Esophagus mucosa (tissue), 1 donor: ENCODE data around the gene MARK2. TPM values are rescaled to one million over a fixed set of nuclear protein-coding genes. Genes with fewer than 3 reads are reported as not detected.

Experiments
- ATAC-seq: fragments of 200-7000 bp; cut with Tn5 transposase; one replicate; pipeline ENCODE4 v1.9.1; 2020
- total RNA-seq: library from RNA; stranded (reverse); gene quantifications from one replicate; pipeline ENCODE4 v1.2.4, GENCODE V29; 2023
- donor health status: DM: yes; HTN: yes; CAD: no.

MARK2 gene
- total RNA-seq, 1 donor from 2014 or later: 70.6 TPM

DNA sequence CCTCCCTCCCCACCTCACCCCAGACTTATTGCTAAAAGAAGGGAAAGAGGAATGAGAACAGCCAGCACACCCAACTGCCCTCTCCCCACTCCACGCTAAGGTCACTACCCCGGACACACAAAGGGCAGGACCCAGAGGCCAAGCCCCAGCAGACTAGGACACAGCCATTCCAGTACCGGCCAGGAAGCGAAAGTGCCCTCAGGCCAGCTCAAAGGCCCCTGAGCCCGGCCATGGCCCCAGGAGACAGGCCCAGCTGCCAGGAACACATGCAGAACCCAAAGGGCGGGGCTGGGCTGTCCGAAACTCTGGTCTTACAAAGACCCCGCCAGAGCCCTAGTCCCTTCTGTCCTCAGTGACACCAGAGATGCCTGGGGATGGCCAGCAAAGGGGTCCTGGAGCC is 72.5 kb downstream of the MARK2 start:
- no peak for ATAC-seq

GRCh38 chr11:63911876-63912275 is 73.0 kb downstream of the MARK2 start:
- ATAC-seq: no peak

GRCh38 chr11:63912678-63913077 is 73.8 kb downstream of the MARK2 start:
- no peak for ATAC-seq

- ATAC-seq: no peak
Observed at GRCh38 chr11:63913866-63914830, 75.2 kb downstream of the MARK2 start.

GRCh38 chr11:63914896-63915691 is 76.2 kb downstream of the MARK2 start:
- no peak for ATAC-seq

- ATAC-seq: peak; percentile 2
Observed at GRCh38 chr11:63915961-63916836, 77.3 kb downstream of the MARK2 start.

GRCh38 chr11:63916837-63917691 is 78.2 kb downstream of the MARK2 start, which contains the start of gene RCOR2:
TSS of gene RCOR2 (minus strand) at chr11:63917164. CDS start at chr11:63916456, 708 bp downstream.
- peak; percentile 47 for ATAC-seq

- peak; percentile 13 for ATAC-seq
Observed at GRCh38 chr11:63917692-63918506, 79.0 kb downstream of the MARK2 start.

DNA sequence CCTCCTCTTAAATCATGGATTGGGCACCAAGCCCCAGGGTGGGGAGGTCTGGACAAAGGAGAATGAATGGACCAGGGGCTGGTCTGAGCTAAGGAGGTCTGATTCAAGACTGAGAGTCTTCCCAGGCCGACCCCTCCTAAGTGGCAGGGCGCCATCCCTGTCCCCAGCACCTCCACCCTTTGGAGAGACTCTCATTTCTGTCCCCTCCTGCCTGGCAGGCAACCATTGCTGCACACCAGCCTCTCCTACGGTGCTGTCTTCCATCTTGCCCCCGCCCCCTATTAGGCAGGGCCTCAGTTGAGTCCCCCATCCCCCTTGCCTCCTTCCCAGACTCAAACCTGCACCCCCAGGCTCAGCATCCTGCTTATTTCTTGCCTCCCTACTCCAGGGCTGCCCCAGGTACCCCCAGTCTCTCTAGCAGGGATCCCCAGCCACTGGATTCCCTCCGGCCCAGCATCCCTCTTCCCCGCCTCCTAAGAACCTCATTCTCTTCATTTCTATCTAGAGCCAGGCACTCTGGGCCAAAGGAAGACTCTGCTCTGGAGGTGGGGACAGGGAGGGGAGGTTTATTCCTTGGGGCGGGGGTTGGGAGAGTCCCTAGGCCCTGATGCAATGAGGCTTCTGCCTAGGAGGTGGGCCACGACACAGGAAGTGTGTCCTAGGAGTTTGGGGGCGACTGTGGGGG is 79.7 kb downstream of the MARK2 start:
- no peak for ATAC-seq

DNA sequence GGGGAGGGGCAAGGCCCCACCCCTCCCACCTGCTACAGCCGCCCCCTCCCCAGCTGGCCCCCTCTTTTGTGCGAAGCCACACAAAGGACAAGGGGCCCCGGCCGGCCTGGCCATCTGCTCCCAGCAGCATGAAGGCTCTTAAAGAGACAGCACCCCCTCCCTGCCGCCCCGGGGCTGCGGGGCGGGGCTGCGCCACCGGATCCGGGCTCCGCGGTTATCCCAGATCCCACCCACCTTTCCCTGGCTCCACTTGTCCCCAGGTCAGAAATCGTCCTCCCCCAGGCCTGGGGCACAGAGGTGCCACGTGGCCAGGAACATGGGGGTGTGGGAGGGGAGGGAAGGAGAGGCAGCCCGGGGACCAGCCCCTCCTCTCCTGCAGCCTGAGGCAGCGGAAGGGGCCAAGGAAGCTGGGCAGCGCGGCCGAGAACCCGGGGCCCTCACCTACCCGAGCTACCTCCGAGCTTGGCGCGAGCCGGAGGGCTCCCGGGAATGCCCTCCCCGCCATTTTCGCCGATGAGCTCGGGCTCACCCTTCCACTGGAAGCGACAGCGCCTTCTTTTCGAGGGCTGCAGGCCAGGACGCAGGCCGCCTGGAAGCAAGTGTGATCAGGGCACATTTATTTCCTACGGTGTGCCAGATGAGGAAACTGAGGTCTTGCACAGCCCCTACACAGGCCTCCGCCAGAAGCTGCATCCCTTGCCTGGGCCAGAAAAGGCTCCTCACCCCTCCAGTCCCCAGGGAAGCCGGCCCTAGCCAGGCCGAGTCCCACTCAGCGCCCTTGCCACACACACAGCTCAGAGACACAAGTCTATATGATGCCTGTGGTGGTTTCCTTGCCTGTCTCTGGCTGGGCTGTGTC is 80.6 kb downstream of the MARK2 start:
- no peak for ATAC-seq

DNA sequence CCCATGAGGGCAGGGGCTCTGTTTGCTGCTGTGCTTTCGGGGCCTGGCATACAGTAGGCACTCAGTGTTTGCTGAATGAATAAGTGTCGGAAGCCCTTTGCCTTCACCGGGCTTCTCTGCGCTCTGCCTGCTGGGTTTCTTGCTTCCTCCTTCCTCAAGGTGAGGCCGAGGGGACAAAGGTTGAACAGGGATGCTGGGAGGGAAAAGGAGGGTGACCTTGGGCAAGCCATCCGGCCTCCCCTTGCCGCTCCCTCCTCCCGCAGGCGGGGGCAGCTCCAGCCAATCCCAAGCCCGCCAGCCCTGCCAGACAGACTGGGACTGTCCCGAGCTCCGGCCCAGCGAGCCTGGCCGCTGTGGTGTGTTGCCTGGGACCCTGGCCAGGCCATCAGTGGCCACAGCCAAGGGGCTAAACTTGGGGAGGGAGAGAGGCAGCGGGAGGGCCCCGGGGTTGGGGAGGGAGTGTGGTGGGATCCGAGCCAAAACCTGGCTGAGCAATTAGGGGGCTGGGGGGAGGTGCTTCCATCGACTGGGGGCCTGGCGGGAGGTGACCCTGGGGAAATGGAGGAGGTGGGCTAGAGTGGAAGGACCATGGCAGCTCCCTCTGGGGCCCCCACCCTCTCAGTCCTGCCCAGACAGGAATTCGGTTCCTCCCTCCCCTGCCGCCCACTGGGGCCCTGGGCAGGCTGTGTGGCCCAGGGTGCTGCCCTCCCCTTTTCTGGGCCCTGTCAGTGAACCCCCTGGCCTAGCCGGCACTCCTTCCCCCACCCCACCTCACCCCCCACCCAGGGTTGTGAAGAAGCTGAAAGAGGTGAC is 81.4 kb downstream of the MARK2 start:
- ATAC-seq: no peak

DNA sequence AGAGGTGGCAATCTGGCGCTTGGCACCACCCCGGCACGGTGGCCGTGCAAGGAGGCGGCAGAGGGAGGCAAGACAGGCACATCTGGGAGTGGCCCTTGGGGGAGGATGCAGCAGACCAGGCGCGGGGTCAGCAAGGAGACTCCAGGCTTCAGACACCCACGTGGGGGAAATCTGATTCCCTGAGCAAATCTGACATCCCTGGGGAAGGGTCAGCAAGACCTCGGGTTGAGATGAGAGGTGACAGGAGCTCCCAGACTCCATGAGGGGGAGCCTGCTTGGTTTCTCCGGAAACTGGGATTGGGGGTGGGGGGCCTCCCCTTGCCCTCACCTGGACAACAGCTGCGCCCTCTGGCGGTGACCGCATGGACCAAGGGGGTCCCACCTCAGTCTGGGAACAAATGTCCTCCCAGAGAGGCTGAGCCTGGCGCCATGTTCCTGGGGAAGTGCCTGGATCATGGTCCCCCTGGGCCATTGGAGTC is 82.1 kb downstream of the MARK2 start:
- ATAC-seq: no peak

- peak; percentile 53 for ATAC-seq
Observed at GRCh38 chr11:63922673-63923192, 83.8 kb downstream of the MARK2 start.

- no peak for ATAC-seq
Observed at GRCh38 chr11:63923319-63923718, 84.4 kb downstream of the MARK2 start.

DNA sequence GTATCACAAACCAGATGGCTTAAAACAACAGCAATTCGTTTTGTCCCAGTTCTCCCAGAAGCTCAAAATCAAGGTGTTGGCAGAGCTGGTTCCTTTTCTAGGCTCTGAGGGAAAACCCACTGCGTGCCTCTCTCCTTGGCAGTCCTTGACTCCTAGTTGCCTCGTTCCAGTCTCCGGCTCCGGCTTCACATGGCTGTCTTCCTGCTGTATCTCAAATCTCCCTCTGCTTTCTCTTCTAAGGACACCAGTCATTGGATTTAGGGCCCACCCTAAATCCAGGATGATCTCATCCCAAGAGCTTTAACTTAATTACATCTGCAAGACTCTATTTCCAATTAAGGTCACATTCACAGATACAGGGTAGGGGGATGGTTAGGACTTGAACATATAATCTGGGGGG is 90.7 kb downstream of the MARK2 start:
- no peak for ATAC-seq

DNA sequence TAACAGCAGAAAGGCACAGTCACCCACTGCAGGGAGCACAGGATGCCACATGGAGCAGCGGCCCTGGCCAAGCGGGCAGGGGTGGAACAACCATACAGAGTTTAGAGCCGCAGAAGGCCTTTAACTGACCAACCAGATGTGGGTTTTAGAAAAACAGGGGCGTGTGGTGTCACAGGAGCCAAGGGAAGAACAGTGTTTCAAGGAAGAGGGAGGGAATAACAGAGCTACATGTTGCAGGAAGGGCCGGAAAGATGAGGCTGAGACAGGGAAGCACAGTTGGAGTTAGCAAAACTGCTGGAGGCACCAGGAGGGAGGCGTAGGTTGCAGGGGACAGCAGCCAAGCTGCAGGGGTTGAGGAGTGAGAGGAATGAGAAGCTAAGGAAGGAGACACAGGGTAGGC is 92.1 kb downstream of the MARK2 start:
- no peak for ATAC-seq

GRCh38 chr11:63931876-63932275 is 93.0 kb downstream of the MARK2 start:
- no peak for ATAC-seq

- ATAC-seq: no peak
Observed at GRCh38 chr11:63933459-63933858, 94.5 kb downstream of the MARK2 start.
